ENCODE measurements around the gene SESTD1.
"Not testable (repeated sequence)": the region's sequence is repeated elsewhere in the genome, so short reads cannot be mapped to it uniquely, and the experiment has no call there.

The SESTD1 gene

GRCh38 chr2:179235463-179236108, 29.0 kb downstream of the SESTD1 start:
- DNase-seq: no peak

GRCh38 chr2:179234658-179235240, 29.9 kb downstream of the SESTD1 start:
- no peak for DNase-seq

- DNase-seq: no peak
These were observed 30.8 kb downstream of the SESTD1 start for GRCh38 chr2:179233626-179234430.

GRCh38 chr2:179233083-179233490, 31.5 kb downstream of the SESTD1 start:
- no peak for DNase-seq

GRCh38 chr2:179226961-179227259, 37.7 kb downstream of the SESTD1 start:
- DNase-seq: no peak

- no peak for DNase-seq
These were observed 38.2 kb downstream of the SESTD1 start for GRCh38 chr2:179226203-179226960.

GRCh38 chr2:179224361-179224760, 40.3 kb downstream of the SESTD1 start:
- no peak for DNase-seq

- DNase-seq: no peak
These were observed 42.6 kb downstream of the SESTD1 start for GRCh38 chr2:179222076-179222475.

- peak; percentile 9 for DNase-seq
These were observed 45.6 kb downstream of the SESTD1 start for GRCh38 chr2:179218848-179219594.

- not testable (repeated sequence) for DNase-seq
These were observed 50.0 kb downstream of the SESTD1 start for GRCh38 chr2:179214671-179215070.

GRCh38 chr2:179211355-179211754, 53.3 kb downstream of the SESTD1 start:
- no peak for DNase-seq

- not testable (repeated sequence) for DNase-seq
These were observed 56.4 kb downstream of the SESTD1 start for GRCh38 chr2:179208277-179208676.

GRCh38 chr2:179207047-179207446, 57.6 kb downstream of the SESTD1 start:
- DNase-seq: no peak

GRCh38 chr2:179201869-179202268, 62.8 kb downstream of the SESTD1 start:
- DNase-seq: no peak

GRCh38 chr2:179195926-179196590, 68.6 kb downstream of the SESTD1 start:
- DNase-seq: not testable (repeated sequence)

- no peak for DNase-seq
These were observed 69.5 kb downstream of the SESTD1 start for GRCh38 chr2:179195141-179195540.

- DNase-seq: no peak
These were observed 70.8 kb downstream of the SESTD1 start for GRCh38 chr2:179193759-179194394.

GRCh38 chr2:179191110-179191509, 73.5 kb downstream of the SESTD1 start:
- DNase-seq: no peak

- DNase-seq: no peak
These were observed 78.5 kb downstream of the SESTD1 start for GRCh38 chr2:179186126-179186525.

- no peak for DNase-seq
These were observed 80.0 kb downstream of the SESTD1 start for GRCh38 chr2:179184610-179185009.

GRCh38 chr2:179181002-179181401, 83.6 kb downstream of the SESTD1 start:
- DNase-seq: no peak

GRCh38 chr2:179180242-179180641, 84.4 kb downstream of the SESTD1 start:
- DNase-seq: no peak

Data from central memory CD4-positive, alpha-beta T cell (primary cell).